ENCODE measurements around the gene PABPN1. TPM values are rescaled to one million over a fixed set of nuclear protein-coding genes. Genes with fewer than 3 reads are reported as not detected.

PABPN1 gene
- total and polyA plus RNA-seq, 2 of the 13 experiments (the other 11 are each of a cell fraction or from before 2014, with no cell fraction given), result 233 to 524 TPM

GRCh38 chr14:23301288-23301968 is 19.8 kb upstream of the PABPN1 start (continued):
- no peak for TF ChIP-seq ZNF275 (CRISPR knock-in tag; IDR thresholded peaks at IDR 0.05; ENCODE audit: borderline replicate concordance)
- no peak for TF ChIP-seq ATM (IDR thresholded peaks at IDR 0.05; ENCODE audit: borderline replicate concordance)
- TF ChIP-seq GMEB1 (CRISPR knock-in tag; IDR thresholded peaks at IDR 0.05; ENCODE audit: borderline replicate concordance), result peak; percentile 94
- TF ChIP-seq HDAC2 (CRISPR knock-in tag; IDR thresholded peaks at IDR 0.05), result peak; percentile 79; the same call in 1 of the 2 replicates
- peak; percentile 89 for TF ChIP-seq HNRNPLL (IDR thresholded peaks at IDR 0.05; ENCODE audit: low read depth, low read length, poor library complexity, severe bottlenecking)
- TF ChIP-seq ZNF724P (CRISPR knock-in tag; IDR thresholded peaks at IDR 0.05; ENCODE audit: borderline replicate concordance), result peak; percentile 96
- TF ChIP-seq GABPA (IDR thresholded peaks at IDR 0.05; ENCODE audit: low read depth, low read length), result no peak
- TF ChIP-seq GABPA (CRISPR knock-in tag; IDR thresholded peaks at IDR 0.05; ENCODE audit: low read depth), result no peak
- TF ChIP-seq ZBTB25 (CRISPR knock-in tag; IDR thresholded peaks at IDR 0.05), result peak; percentile 98
- no peak; the same call in 1 of the 2 replicates for TF ChIP-seq CREM (IDR thresholded peaks at IDR 0.05)
- TF ChIP-seq CREM (CRISPR knock-in tag; IDR thresholded peaks at IDR 0.05), result peak; percentile 60; the same call in 1 of the 2 replicates
- TF ChIP-seq MYNN (CRISPR knock-in tag; IDR thresholded peaks at IDR 0.05; ENCODE audit: low read depth), result peak; percentile 90
- TF ChIP-seq KDM4B (CRISPR knock-in tag; IDR thresholded peaks at IDR 0.05), result peak; percentile 86
- TF ChIP-seq ZNF232 (CRISPR knock-in tag; IDR thresholded peaks at IDR 0.05; ENCODE audit: borderline replicate concordance), result peak; percentile 89; the same call in 1 of the 2 replicates
- no peak; the same call in 1 of the 2 replicates for TF ChIP-seq ZNF772 (CRISPR knock-in tag; IDR thresholded peaks at IDR 0.05)
- TF ChIP-seq ZNF850 (CRISPR knock-in tag; conservative IDR thresholded peaks at IDR 0.05), result no peak
- no peak for TF ChIP-seq HNF4G (IDR thresholded peaks at IDR 0.05; ENCODE audit: borderline replicate concordance, low read depth, low read length)
- TF ChIP-seq HNF4G (CRISPR knock-in tag; IDR thresholded peaks at IDR 0.05; ENCODE audit: borderline replicate concordance, low read depth), result no peak
- no peak; the same call in 1 of the 2 replicates for TF ChIP-seq GTF2F1 (IDR thresholded peaks at IDR 0.05; ENCODE audit: low read length)
- TF ChIP-seq ZMYM2 (CRISPR knock-in tag; IDR thresholded peaks at IDR 0.05), result peak; percentile 87
- peak; percentile 94 for TF ChIP-seq KDM2A (CRISPR knock-in tag; IDR thresholded peaks at IDR 0.05; ENCODE audit: borderline replicate concordance, low read depth)
- TF ChIP-seq ZMAT5 (CRISPR knock-in tag; IDR thresholded peaks at IDR 0.05; ENCODE audit: borderline replicate concordance, low read depth), result no peak
- TF ChIP-seq GPN1 (CRISPR knock-in tag; IDR thresholded peaks at IDR 0.05; ENCODE audit: borderline replicate concordance), result peak; percentile 94; the same call in 1 of the 2 replicates
- no peak for TF ChIP-seq NFE2 (CRISPR knock-in tag; IDR thresholded peaks at IDR 0.05)
- no peak; the same call in 1 of the 2 replicates for TF ChIP-seq MXD4 (CRISPR knock-in tag; IDR thresholded peaks at IDR 0.05)
- no peak for TF ChIP-seq SNRNP70 (IDR thresholded peaks at IDR 0.05; ENCODE audit: low read depth, low read length)
- TF ChIP-seq ZNF121 (CRISPR knock-in tag; IDR thresholded peaks at IDR 0.05), result no peak
